Mesodermal cell (in vitro differentiated cells): Measurements from ENCODE around the gene MEIS3.
A peak's percentile ranks its signal among the peaks of the same experiment; 100 is the strongest.

Source experiments
- H3K27ac ChIP-seq: 2 replicates; pipeline ENCODE4 v1.7.0; 2013; ENCODE audit warnings: mild to moderate bottlenecking, low read depth, low read length, moderate library complexity; ENCODE audit not compliant: severe bottlenecking
- H3K36me3 ChIP-seq: 2 replicates; pipeline ENCODE4 v1.7.1; 2013; ENCODE audit warnings: mild to moderate bottlenecking, low read length, moderate library complexity; ENCODE audit not compliant: control insufficient read depth, insufficient read depth
- H3K4me1 ChIP-seq: one replicate; pipeline ENCODE4 v1.7.1; 2013; ENCODE audit warnings: mild to moderate bottlenecking, low read length; ENCODE audit not compliant: insufficient read depth, control insufficient read depth, poor library complexity, severe bottlenecking
- H3K4me3 ChIP-seq: 2 replicates; pipeline ENCODE4 v1.7.0; 2013; ENCODE audit warnings: low read length, control low read depth, mild to moderate bottlenecking; ENCODE audit not compliant: insufficient read depth, poor library complexity, severe bottlenecking; ENCODE audit errors: extremely low read depth
- H3K9me3 ChIP-seq: 2 replicates; pipeline ENCODE4 v1.7.1; 2013; ENCODE audit warnings: mild to moderate bottlenecking, low read length, moderate library complexity; ENCODE audit not compliant: control insufficient read depth
- WGBS, 2 experiments: methylation state at CpG; one replicate each; pipeline ENCODE4 v1.1.5; 2013; ENCODE audit warnings: missing lambda C conversion rate in 2 of 2; ENCODE audit not compliant: insufficient coverage in 2 of 2; 5-methylcytosine and 5-hydroxymethylcytosine counted together

The MEIS3 gene

GRCh38 chr19:47447470-47448359, 28.4 kb upstream of the MEIS3 start:
- H3K27ac ChIP-seq: no peak overlapping the region
- H3K4me1 ChIP-seq: peaks cover 8% of the 10 kb centered on the region
- WGBS, 2 experiments: 7 to 10% methylated on average over 57 to 75 of the region's 95 CpGs
- peak overlapping the region; percentile 11 for H3K4me3 ChIP-seq
- H3K9me3 ChIP-seq: no peaks in the 10 kb centered on the region
- H3K36me3 ChIP-seq: no peaks in the 10 kb centered on the region

GRCh38 chr19:47446534-47447469, 27.5 kb upstream of the MEIS3 start:
- Histone ChIP-seq H3K4me3 (peak overlapping the region; percentile 11), H3K27ac (no peak overlapping the region), H3K4me1 (peaks cover 8% of the 10 kb centered on the region), H3K36me3 (no peaks in the 10 kb centered on the region), H3K9me3 (no peaks in the 10 kb centered on the region)
- 13 to 22% methylated on average over 10 to 19 of the region's 28 CpGs for WGBS, 2 experiments

- peaks cover 8% of the 10 kb centered on the region for H3K4me1 ChIP-seq
- 7 to 22% methylated on average over 8 to 21 of the region's 22 CpGs for WGBS, 2 experiments
- no peak overlapping the region for H3K27ac ChIP-seq
- H3K4me3 ChIP-seq: no peak overlapping the region
- H3K9me3 ChIP-seq: no peaks in the 10 kb centered on the region
- no peaks in the 10 kb centered on the region for H3K36me3 ChIP-seq
These were observed 26.6 kb upstream of the MEIS3 start for GRCh38 chr19:47445937-47446402.

GRCh38 chr19:47445527-47445926, 26.2 kb upstream of the MEIS3 start:
- Histone ChIP-seq H3K4me3 (no peak overlapping the region), H3K4me1 (peaks cover 8% of the 10 kb centered on the region), H3K27ac (no peak overlapping the region), H3K36me3 (no peaks in the 10 kb centered on the region), H3K9me3 (no peaks in the 10 kb centered on the region)
- WGBS, 2 experiments: 40% methylated on average over 2 of the region's 4 CpGs; no CpG with 5 or more reads in 1 of the 2 experiments

GRCh38 chr19:47444388-47444821, 25.1 kb upstream of the MEIS3 start:
- H3K27ac ChIP-seq: no peak overlapping the region
- no peaks in the 10 kb centered on the region for H3K36me3 ChIP-seq
- H3K9me3 ChIP-seq: no peaks in the 10 kb centered on the region
- no peak overlapping the region for H3K4me3 ChIP-seq
- peaks cover 8% of the 10 kb centered on the region for H3K4me1 ChIP-seq
- WGBS, 2 experiments: 31 to 59% methylated on average over 12 to 18 of the region's 22 CpGs

GRCh38 chr19:47443331-47443730, 24.0 kb upstream of the MEIS3 start:
- Histone ChIP-seq H3K9me3 (no peaks in the 10 kb centered on the region), H3K27ac (no peak overlapping the region), H3K4me1 (peaks cover 8% of the 10 kb centered on the region), H3K36me3 (no peaks in the 10 kb centered on the region), H3K4me3 (no peak overlapping the region)
- 73 to 84% methylated on average over 6 to 12 of the region's 12 CpGs for WGBS, 2 experiments

GRCh38 chr19:47438793-47439220, 19.5 kb upstream of the MEIS3 start:
- 47 to 55% methylated on average over 2 to 4 of the region's 5 CpGs for WGBS, 2 experiments
- Histone ChIP-seq H3K9me3 (no peaks in the 10 kb centered on the region), H3K27ac (no peak overlapping the region), H3K4me1 (no peaks in the 10 kb centered on the region), H3K4me3 (no peak overlapping the region), H3K36me3 (no peaks in the 10 kb centered on the region)

GRCh38 chr19:47437500-47437899, 18.2 kb upstream of the MEIS3 start:
- Histone ChIP-seq H3K9me3 (no peaks in the 10 kb centered on the region), H3K4me3 (no peak overlapping the region), H3K36me3 (no peaks in the 10 kb centered on the region), H3K27ac (no peak overlapping the region), H3K4me1 (no peaks in the 10 kb centered on the region)
- WGBS, 2 experiments: 51 to 67% methylated on average over 8 to 9 of the region's 12 CpGs

GRCh38 chr19:47436712-47437401, 17.5 kb upstream of the MEIS3 start:
- H3K4me1 ChIP-seq: no peaks in the 10 kb centered on the region
- no peaks in the 10 kb centered on the region for H3K36me3 ChIP-seq
- no peak overlapping the region for H3K4me3 ChIP-seq
- H3K27ac ChIP-seq: no peak overlapping the region
- 36 to 44% methylated on average over 16 to 17 of the region's 17 CpGs for whole genome bisulfite sequencing, 2 experiments
- H3K9me3 ChIP-seq: no peaks in the 10 kb centered on the region

- H3K4me1 ChIP-seq: no peaks in the 10 kb centered on the region
- no peaks in the 10 kb centered on the region for H3K9me3 ChIP-seq
- 71 to 88% methylated on average over 4 to 5 of the region's 6 CpGs for WGBS, 2 experiments
- no peaks in the 10 kb centered on the region for H3K36me3 ChIP-seq
- no peak overlapping the region for H3K4me3 ChIP-seq
- H3K27ac ChIP-seq: no peak overlapping the region
These were observed 16.6 kb upstream of the MEIS3 start for GRCh38 chr19:47435883-47436417.
